OCI-LY7 (cell line): ENCODE data around the gene SYNGR1.

Source experiments
- EZH2phosphoT487 ChIP-seq: fragments of 200-600 bp; sonication (generic); IDR thresholded peaks from 2 replicates; pipeline ENCODE4 v1.6.1; 2018; ENCODE audit warnings: low read depth, borderline replicate concordance, mild to moderate bottlenecking, mixed run types, antibody characterized with exemption, low read length, moderate library complexity, mixed read lengths
- TF ChIP-seq, protein P1 (sequence below): fragments of 200-600 bp; sonication (generic); conservative IDR thresholded peaks from 2 replicates; pipeline ENCODE4 v1.5.1; 2014; ENCODE audit warnings: mild to moderate bottlenecking, antibody characterized with exemption, low read length, moderate library complexity, mixed read lengths

DNA sequence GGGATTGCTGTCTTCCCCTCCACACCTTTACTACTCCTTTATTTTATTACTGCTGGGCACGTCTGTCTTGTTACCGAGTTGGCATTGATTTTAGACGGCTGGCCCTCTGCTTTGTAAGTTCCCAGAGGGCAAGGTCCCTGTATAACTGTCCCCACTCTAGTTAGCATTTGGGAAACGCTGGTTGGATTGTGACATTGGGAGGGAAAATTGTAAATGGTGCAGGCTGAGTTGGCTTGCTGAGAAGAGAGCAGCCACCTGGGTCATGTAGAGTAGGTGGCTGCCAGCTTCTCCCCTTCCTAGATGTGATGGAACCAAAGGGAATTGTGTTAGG is 51.5 kb downstream of the SYNGR1 start:
- TF ChIP-seq EZH2phosphoT487: no peak
- TF ChIP-seq, protein P1, sequence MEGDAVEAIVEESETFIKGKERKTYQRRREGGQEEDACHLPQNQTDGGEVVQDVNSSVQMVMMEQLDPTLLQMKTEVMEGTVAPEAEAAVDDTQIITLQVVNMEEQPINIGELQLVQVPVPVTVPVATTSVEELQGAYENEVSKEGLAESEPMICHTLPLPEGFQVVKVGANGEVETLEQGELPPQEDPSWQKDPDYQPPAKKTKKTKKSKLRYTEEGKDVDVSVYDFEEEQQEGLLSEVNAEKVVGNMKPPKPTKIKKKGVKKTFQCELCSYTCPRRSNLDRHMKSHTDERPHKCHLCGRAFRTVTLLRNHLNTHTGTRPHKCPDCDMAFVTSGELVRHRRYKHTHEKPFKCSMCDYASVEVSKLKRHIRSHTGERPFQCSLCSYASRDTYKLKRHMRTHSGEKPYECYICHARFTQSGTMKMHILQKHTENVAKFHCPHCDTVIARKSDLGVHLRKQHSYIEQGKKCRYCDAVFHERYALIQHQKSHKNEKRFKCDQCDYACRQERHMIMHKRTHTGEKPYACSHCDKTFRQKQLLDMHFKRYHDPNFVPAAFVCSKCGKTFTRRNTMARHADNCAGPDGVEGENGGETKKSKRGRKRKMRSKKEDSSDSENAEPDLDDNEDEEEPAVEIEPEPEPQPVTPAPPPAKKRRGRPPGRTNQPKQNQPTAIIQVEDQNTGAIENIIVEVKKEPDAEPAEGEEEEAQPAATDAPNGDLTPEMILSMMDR: no peak
